IPS-NIHi11 (cell line): ENCODE results near the gene ACVR1B.
A peak's percentile ranks its signal among the peaks of the same experiment; 100 is the strongest.
"Not testable (repeated sequence)": the region's sequence is repeated elsewhere in the genome, so short reads cannot be mapped to it uniquely, and the experiment has no call there.

Experiments used
- DNase-seq: peaks from one replicate; pipeline ENCODE4 v3.0.0; 2012; ENCODE audit warnings: mixed read lengths, low spot score

ACVR1B gene

GRCh38 chr12:51971679-51972421 is 20.4 kb downstream of the ACVR1B start:
- DNase-seq = no peak

DNA sequence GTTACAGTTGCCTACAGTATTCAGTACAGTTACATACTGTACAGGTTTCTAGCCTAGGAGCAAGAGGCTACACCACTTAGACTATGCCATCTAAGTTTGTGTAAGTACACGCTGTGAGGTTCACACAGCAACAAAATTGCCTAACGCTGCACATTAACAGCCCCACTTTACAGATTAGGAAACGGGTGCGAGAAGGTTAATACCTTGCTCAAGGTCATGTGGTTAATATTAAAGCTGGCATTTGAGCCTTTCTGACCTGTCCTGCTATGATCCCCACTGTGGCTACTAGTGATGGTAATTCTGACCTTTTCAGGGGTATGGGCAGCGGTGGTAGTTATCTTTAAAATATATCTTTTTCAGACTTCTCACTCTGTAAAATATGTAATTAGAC is 20.9 kb downstream of the ACVR1B start:
- no peak for DNase-seq

DNA sequence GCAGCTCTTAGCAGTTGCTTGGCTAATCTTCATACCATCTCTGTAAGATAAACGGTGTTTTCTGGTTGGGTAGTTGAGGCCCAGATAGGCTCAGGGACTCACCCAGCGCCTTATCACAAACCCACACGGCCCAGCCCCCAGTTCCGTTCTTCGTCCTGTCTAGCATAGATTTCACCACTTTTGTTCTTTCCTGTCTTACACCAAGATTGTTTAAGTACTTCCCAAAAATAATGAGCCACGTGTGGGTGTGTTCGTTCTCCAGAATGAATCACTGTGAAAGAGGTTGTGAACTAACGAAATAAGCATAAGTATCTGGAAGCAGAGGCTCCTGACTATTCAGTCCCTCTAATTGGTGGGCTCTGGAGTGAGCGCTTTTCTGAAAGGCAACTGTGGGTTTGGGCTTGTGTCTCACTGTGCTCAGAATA is 21.4 kb downstream of the ACVR1B start:
- DNase-seq = no peak

DNA sequence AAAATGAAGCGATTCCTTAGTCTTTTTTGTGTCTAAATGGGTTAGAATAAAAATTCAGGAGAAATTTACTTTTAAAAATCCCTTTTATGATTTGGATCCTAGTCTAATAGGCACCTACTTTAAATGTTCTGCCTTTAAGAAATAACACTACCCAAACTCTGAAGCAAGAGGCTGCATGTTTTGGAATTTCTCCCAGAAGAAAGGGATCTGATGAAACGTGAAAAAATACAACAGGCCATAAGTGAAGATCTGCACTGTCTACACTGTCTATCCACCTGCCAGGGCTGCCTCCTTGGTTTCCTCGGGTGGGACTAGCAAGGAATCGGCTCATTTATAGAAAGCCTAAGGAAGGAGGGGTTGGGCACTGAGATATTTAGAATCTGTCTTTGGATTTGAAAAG is 22.1 kb downstream of the ACVR1B start:
- no peak for DNase-seq

DNA sequence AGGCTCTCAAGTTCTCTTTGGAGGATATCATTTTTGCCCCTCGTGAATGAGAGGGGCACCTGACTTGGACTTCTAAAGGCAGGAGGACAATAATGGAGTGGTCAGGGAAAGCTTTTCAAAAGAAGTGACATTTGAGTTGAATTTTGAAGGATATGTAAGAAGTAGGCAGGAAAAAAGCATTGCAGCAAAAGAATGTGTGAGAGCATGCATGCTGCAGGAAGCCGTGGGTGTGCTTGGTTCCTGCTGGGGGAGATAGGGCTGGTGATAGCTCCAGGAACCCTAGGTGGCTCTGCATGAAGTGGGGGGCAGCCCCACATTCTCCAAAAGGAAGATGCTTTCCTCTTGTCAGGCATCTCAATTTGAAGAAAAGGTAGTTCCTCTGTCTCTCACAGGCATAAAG is 23.1 kb downstream of the ACVR1B start:
- no peak for DNase-seq

DNA sequence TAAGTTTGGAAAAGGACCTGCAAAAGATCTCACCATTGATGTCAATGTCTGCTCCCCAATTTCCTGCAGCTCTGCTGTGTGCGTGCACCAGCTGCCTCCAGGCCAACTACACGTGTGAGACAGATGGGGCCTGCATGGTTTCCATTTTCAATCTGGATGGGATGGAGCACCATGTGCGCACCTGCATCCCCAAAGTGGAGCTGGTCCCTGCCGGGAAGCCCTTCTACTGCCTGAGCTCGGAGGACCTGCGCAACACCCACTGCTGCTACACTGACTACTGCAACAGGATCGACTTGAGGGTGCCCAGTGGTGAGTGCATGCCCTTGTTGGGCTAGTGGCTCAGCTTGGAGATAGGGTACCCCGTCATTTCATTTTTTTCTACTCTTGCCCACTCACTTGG is 23.7 kb downstream of the ACVR1B start:
- DNase-seq = no peak

GRCh38 chr12:51976376-51977160 is 25.1 kb downstream of the ACVR1B start:
- DNase-seq = no peak

DNA sequence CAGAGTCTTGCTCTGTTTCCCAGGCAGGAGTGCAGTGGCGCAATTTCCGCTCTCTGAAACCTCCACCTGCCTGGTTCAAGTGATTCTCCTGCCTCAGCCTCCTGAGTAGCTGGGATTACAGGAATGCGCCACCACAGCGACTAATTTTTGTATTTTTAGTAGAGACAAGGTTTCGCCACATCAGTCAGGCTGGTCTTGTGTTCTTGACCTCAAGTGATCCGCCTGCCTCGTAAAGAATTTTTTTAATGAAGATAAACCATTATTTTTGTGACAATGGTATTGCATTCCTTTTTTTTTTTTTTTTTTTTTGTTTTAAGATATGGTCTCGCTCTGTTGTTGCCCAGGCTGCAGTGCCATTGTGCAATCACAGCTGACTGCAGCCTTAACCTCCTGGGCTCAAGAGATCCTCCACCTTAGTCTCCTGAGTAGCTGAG is 25.8 kb downstream of the ACVR1B start:
- DNase-seq = no peak

DNA sequence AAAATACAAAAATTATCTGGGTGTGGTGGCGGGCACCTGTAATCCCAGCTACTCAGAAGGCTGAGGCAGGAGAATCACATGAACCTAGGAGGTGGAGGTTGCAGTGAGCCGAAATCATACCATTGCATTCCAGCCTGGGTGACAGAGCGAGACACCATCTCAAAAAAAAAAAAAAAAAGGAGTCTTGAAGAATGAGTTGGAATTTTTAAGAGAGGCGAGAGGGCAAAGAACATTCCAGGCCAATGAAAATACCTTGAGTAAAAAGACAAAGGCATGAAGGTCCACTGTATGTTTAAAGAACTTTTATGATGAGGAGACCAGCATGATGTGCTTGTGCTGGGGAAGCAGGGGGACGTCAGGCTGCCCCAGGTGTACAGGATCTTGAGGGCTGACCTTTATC is 27.8 kb downstream of the ACVR1B start:
- not testable (repeated sequence) for DNase-seq

DNA sequence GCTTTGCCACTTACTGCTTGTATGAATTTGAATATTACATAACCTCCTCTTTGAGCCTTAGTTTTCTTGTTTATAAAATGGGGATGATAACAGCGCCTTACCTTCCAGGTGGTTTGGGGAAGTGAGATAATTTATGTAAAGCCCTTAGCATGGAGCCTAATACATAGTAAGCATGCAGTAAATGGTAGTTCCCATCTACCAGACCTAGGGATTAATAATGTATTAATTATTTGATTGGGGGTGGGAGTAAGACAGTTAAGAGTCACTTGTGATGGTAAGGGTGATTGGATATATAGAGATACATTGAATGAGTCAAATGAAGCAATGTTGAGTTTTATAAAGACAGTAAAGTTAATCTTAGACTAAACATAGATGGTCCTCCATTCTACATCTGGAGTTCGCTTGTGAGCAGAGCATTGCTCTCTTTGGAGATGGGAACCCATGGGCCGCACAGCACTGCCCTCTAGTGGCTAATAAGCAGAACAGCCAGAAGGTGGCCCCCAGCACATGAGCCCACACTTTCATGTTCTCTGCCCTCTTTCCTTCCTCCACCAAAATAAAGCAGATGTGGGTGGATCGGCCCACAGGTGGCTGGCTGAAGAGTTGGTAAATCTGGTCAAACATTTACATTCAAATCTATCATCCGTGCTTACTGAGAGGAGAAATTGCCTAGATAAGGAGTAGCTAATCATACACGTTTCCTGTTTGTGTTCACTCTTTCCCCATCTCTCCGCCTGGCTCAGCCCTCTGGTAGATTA is 28.7 kb downstream of the ACVR1B start:
- DNase-seq = peak; percentile 94

- no peak for DNase-seq
Observed at GRCh38 chr12:51980809-51981127, 29.3 kb downstream of the ACVR1B start.

- DNase-seq = no peak
Observed at GRCh38 chr12:51984657-51985056, 33.2 kb downstream of the ACVR1B start.

DNA sequence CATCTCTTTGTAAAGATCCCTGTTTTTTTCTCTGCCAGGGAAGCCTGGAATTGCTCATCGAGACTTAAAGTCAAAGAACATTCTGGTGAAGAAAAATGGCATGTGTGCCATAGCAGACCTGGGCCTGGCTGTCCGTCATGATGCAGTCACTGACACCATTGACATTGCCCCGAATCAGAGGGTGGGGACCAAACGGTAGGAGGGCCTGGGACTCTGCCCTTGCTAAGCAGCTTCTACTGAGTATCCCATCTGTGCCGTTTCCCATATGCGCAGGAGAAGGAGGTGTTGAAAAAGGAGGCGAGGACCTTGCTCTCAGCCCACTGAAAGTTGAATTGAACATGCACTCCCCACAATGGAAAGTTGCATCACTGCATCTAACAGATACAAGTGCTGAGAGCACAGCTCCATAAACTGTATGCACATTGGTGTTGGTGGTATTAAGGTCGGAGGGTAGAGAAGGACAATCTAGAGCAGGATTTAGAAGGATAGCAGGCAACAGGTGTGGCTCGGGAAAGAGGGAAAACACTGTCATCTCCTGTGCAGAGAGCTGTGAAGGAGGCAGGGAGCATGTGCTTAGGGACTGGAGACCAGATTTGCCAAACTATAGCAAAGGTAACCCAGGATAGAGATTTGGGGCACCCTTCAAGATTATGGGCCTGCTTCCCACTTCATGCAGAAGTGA is 33.8 kb downstream of the ACVR1B start:
- no peak for DNase-seq

DNA sequence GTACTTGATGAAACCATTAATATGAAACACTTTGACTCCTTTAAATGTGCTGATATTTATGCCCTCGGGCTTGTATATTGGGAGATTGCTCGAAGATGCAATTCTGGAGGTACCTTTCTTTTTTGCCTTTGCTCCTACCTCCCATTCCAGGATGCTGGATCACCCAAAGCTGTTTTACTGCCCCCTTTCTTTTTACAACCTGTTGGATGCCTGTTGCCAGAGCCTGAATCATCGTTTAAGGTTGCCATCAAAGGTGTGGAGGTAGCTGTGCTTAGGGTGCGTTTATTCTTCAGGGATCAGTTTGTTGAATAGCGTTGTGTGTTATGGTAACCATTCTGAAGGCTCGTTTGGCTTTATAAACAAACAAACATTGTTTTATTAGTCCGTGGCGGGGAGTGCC is 35.3 kb downstream of the ACVR1B start:
- DNase-seq = no peak

- no peak for DNase-seq
Observed at GRCh38 chr12:51992246-51992645, 40.7 kb downstream of the ACVR1B start.

DNA sequence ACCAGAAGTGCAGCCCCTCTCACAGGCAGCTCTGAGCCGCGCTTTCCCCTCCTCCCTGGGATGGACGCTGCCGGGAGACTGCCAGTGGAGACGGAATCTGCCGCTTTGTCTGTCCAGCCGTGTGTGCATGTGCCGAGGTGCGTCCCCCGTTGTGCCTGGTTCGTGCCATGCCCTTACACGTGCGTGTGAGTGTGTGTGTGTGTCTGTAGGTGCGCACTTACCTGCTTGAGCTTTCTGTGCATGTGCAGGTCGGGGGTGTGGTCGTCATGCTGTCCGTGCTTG is 43.0 kb downstream of the ACVR1B start:
- DNase-seq = no peak

DNA sequence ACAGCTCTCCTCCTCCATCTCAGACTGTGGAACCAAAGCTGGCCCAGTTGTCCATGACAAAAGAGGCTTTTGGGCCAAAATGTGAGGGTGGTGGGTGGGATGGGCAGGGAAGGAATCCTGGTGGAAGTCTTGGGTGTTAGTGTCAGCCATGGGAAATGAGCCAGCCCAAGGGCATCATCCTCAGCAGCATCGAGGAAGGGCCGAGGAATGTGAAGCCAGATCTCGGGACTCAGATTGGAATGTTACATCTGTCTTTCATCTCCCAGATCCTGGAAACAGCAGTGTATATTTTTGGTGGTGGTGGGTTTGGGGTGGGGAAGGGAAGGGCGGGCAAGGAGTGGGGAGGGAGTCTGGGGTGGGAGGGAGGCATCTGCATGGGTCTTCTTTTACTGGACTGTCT is 43.5 kb downstream of the ACVR1B start:
- DNase-seq = no peak

DNA sequence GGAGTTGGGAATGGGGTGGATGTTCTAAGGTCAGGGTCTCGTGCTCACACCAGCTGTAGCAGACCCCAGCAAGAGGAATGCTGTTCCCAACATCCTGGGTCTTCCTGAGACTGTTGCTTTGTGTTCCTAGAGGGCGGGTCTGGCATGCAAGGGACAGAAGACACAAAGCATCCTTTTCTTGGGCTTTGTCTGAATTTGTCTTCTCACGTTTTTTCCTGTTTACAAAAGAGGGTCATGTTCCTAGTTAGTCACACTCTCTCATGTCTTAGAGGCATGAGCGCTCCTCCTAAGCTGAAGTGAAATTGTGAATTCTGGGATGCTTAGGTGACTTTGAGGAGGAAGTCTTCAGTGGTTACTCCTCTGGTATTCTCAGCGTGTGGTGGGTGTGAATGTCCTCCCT is 45.6 kb downstream of the ACVR1B start:
- DNase-seq = no peak

DNA sequence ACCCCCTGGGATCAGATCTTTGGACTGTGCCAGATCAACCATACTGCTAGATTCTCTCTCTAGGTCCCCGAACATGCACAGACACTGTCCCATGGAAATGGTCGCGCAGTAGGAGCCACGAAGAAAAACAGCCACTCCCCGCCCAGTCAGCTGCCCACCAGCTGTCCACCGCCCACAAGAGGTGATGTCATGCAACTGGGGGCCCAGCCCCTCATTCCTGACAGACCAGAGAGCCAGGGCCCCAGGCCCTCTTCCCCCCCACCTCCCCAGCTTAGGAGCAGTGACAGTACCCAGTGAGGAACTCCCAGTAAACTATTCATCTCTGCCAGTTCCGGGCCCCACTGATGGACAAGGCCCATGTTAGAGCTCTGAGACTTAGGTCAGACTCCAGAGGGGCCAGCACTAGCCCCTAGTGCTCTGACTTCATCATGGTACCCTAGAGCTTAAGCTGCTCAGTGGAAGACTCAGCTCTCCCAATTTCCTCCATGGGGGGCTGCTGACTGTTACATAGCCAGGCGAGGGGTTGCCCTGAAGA is 51.6 kb downstream of the ACVR1B start:
- DNase-seq = no peak

DNA sequence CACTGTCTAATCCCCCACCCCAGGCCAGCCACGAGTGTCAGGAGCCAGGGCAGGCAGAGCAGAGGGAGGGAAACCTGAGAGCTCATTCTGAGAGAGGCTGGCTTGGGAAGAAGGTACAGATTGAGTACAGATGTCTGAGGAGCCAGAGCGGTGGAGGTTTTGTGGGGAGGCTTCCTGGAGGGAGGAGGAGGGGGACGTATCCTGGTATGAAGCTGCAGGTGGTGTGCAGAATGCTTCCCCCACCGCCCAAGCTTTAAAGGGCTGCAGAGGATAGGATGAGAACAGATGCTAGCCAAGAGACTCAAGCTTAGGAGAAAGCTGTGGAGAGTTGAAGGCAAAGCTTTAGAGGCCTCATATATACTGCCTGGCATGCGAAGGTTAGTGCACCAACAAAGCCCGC is 52.1 kb downstream of the ACVR1B start:
- DNase-seq = no peak

GRCh38 chr12:52004042-52004648 is 52.6 kb downstream of the ACVR1B start:
- DNase-seq = peak; percentile 75
